VCaP (cell line): Measurements from ENCODE around the gene RAF1.
"Not testable (repeated sequence)": the region's sequence is repeated elsewhere in the genome, so short reads cannot be mapped to it uniquely, and the experiment has no call there.

Experiments
- H3K27ac ChIP-seq: fragments of 450-650 bp; 2 replicates; pipeline ENCODE4 v1.5.1; 2017
- CTCF ChIP-seq: fragments of 450-650 bp; conservative IDR thresholded peaks from 2 replicates; pipeline ENCODE4 v1.5.1; 2017; ENCODE audit warnings: mild to moderate bottlenecking, moderate library complexity

Gene RAF1

GRCh38 chr3:12705374-12705926 is 41.5 kb upstream of the RAF1 start:
- no peak overlapping the region for H3K27ac ChIP-seq
- no peak for TF ChIP-seq CTCF

- H3K27ac ChIP-seq, result no peak overlapping the region
- TF ChIP-seq CTCF, result no peak
Measured at GRCh38 chr3:12702501-12702900, 38.6 kb upstream of the RAF1 start.

- H3K27ac ChIP-seq, result not testable (repeated sequence)
Measured at GRCh38 chr3:12701601-12702000, 37.7 kb upstream of the RAF1 start.

- no peak for TF ChIP-seq CTCF
- no peak overlapping the region for H3K27ac ChIP-seq
Measured at GRCh38 chr3:12700800-12701199, 36.9 kb upstream of the RAF1 start.

- H3K27ac ChIP-seq, result no peak overlapping the region
- no peak for TF ChIP-seq CTCF
Measured at GRCh38 chr3:12695916-12696315, 32.0 kb upstream of the RAF1 start.

- TF ChIP-seq CTCF, result no peak
- H3K27ac ChIP-seq, result no peak overlapping the region
Measured at GRCh38 chr3:12695112-12695511, 31.2 kb upstream of the RAF1 start.

- H3K27ac ChIP-seq, result no peak overlapping the region
- TF ChIP-seq CTCF, result no peak
Measured at GRCh38 chr3:12692444-12692843, 28.5 kb upstream of the RAF1 start.

- no peak for TF ChIP-seq CTCF
- no peak overlapping the region for H3K27ac ChIP-seq
Measured at GRCh38 chr3:12689997-12690711, 26.2 kb upstream of the RAF1 start.
